OCI-LY1 (cell line): Measurements from ENCODE around the gene SMAD7.

Experiments
- H2AFZ ChIP-seq: fragments of 200-600 bp; sonication (generic), shearing (Covaris generic); 2 replicates; pipeline ENCODE4 v1.6.0; 2014; ENCODE audit warnings: antibody characterized with exemption, mild to moderate bottlenecking, low read length
- H3F3A ChIP-seq: fragments of 200-600 bp; sonication (generic), shearing (Covaris generic); 2 replicates; pipeline ENCODE4 v1.6.0; 2014; ENCODE audit warnings: mild to moderate bottlenecking, antibody characterized with exemption, low read length, moderate library complexity; ENCODE audit not compliant: insufficient read depth
- H3K27ac ChIP-seq: fragments of 200-600 bp; sonication (generic); 2 replicates; pipeline ENCODE4 v1.5.1; 2014; ENCODE audit warnings: low read length, mixed run types, mild to moderate bottlenecking, low read depth; ENCODE audit not compliant: poor library complexity, severe bottlenecking
- H3K27me3 ChIP-seq: fragments of 200-600 bp; sonication (generic); 2 replicates; pipeline ENCODE4 v1.6.0; 2014; ENCODE audit warnings: antibody characterized with exemption, mild to moderate bottlenecking, low read length, moderate library complexity; ENCODE audit not compliant: insufficient read depth
- H3K36me3 ChIP-seq: fragments of 200-600 bp; sonication (generic); 2 replicates; pipeline ENCODE4 v1.6.1; 2014; ENCODE audit warnings: mild to moderate bottlenecking, antibody characterized with exemption, low read length, moderate library complexity, mixed read lengths; ENCODE audit not compliant: insufficient read depth
- H3K4me1 ChIP-seq: fragments of 200-600 bp; sonication (generic); 2 replicates; pipeline ENCODE4 v1.5.1; 2014; ENCODE audit warnings: mild to moderate bottlenecking, low read length, moderate library complexity; ENCODE audit not compliant: insufficient read depth, severe bottlenecking
- H3K4me2 ChIP-seq: fragments of 200-600 bp; sonication (generic), shearing (Covaris generic); 2 replicates; pipeline ENCODE4 v1.6.1; 2014; ENCODE audit warnings: low read length
- H3K4me3 ChIP-seq: fragments of 200-600 bp; sonication (generic); 2 replicates; pipeline ENCODE4 v1.5.1; 2014; ENCODE audit warnings: low read length, low read depth, mild to moderate bottlenecking, mixed read lengths; ENCODE audit not compliant: poor library complexity, severe bottlenecking
- H3K79me2 ChIP-seq: fragments of 200-600 bp; shearing (Covaris generic); 2 replicates; pipeline ENCODE4 v1.6.1; 2016; ENCODE audit warnings: mixed run types, low read length, mixed read lengths; ENCODE audit not compliant: insufficient read depth
- H3K9ac ChIP-seq: fragments of 200-600 bp; sonication (generic), shearing (Covaris generic); 2 replicates; pipeline ENCODE4 v1.6.1; 2014; ENCODE audit warnings: mild to moderate bottlenecking, low read length, mixed read lengths
- H3K9me2 ChIP-seq: fragments of 200-600 bp; sonication (generic), shearing (Covaris generic); 2 replicates; pipeline ENCODE4 v1.6.1; 2014; ENCODE audit warnings: low read depth, mild to moderate bottlenecking, low read length, mixed read lengths
- H3K9me3 ChIP-seq: fragments of 200-600 bp; shearing (Covaris generic); 2 replicates; pipeline ENCODE4 v1.6.1; 2014; ENCODE audit warnings: low read length, mixed read lengths
- H4K20me1 ChIP-seq: fragments of 200-600 bp; sonication (generic), shearing (Covaris generic); 2 replicates; pipeline ENCODE4 v1.6.0; 2016; ENCODE audit warnings: mild to moderate bottlenecking, low read length; ENCODE audit not compliant: insufficient read depth
- EZH2 ChIP-seq: fragments of 200-600 bp; sonication (generic), shearing (Covaris generic); IDR thresholded peaks from 2 replicates; pipeline ENCODE4 v1.8.0; 2017; ENCODE audit warnings: borderline replicate concordance, mixed run types, mild to moderate bottlenecking, antibody characterized with exemption, low read length, moderate library complexity, mixed read lengths
- TF ChIP-seq, protein P1 (sequence below): fragments of 200-600 bp; sonication (generic), shearing (Covaris generic); IDR thresholded peaks from 2 replicates; pipeline ENCODE4 v1.5.1; 2017; ENCODE audit warnings: mild to moderate bottlenecking, antibody characterized with exemption, low read length, moderate library complexity, mixed read lengths

SMAD7 gene

DNA sequence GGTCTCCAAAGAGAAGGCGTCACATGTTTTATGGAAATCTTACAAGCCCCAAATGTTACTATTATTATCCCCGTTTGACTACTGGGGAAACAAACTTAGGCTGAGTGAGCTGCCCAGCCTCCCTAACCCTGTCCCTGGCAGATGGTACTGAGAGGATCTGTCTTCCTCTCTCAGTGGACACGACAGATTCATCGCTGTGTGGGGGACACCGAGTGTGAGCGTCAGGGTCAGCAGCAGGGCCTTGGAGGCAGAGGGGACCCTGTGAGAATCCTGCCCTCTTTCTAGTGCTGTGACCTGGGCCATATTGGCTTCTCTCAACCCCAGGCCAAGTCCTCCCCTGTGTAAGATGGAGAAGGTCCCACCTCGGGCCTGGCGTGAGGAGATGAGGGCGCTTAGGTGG is 27.1 kb upstream of the SMAD7 start:
- H3K27me3 ChIP-seq: peaks cover 12% of the 10 kb centered on the region; the same call in 1 of the 2 replicates
- no peak overlapping the region for H3K27ac ChIP-seq
- no peaks in the 10 kb centered on the region for H3K79me2 ChIP-seq
- peaks cover 3% of the 10 kb centered on the region; the same call in 1 of the 2 replicates for H3F3A ChIP-seq
- no peak overlapping the region for H3K4me3 ChIP-seq
- H3K9me2 ChIP-seq: no peaks in the 10 kb centered on the region
- H4K20me1 ChIP-seq: no peaks in the 10 kb centered on the region
- no peaks in the 10 kb centered on the region for H3K9me3 ChIP-seq
- H3K36me3 ChIP-seq: no peaks in the 10 kb centered on the region
- no peak overlapping the region for H3K9ac ChIP-seq
- H3K4me1 ChIP-seq: peaks cover 19% of the 10 kb centered on the region
- H2AFZ ChIP-seq: no peak overlapping the region
- TF ChIP-seq EZH2: no peak
- TF ChIP-seq, protein P1, sequence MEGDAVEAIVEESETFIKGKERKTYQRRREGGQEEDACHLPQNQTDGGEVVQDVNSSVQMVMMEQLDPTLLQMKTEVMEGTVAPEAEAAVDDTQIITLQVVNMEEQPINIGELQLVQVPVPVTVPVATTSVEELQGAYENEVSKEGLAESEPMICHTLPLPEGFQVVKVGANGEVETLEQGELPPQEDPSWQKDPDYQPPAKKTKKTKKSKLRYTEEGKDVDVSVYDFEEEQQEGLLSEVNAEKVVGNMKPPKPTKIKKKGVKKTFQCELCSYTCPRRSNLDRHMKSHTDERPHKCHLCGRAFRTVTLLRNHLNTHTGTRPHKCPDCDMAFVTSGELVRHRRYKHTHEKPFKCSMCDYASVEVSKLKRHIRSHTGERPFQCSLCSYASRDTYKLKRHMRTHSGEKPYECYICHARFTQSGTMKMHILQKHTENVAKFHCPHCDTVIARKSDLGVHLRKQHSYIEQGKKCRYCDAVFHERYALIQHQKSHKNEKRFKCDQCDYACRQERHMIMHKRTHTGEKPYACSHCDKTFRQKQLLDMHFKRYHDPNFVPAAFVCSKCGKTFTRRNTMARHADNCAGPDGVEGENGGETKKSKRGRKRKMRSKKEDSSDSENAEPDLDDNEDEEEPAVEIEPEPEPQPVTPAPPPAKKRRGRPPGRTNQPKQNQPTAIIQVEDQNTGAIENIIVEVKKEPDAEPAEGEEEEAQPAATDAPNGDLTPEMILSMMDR: no peak
- no peak overlapping the region for H3K4me2 ChIP-seq

DNA sequence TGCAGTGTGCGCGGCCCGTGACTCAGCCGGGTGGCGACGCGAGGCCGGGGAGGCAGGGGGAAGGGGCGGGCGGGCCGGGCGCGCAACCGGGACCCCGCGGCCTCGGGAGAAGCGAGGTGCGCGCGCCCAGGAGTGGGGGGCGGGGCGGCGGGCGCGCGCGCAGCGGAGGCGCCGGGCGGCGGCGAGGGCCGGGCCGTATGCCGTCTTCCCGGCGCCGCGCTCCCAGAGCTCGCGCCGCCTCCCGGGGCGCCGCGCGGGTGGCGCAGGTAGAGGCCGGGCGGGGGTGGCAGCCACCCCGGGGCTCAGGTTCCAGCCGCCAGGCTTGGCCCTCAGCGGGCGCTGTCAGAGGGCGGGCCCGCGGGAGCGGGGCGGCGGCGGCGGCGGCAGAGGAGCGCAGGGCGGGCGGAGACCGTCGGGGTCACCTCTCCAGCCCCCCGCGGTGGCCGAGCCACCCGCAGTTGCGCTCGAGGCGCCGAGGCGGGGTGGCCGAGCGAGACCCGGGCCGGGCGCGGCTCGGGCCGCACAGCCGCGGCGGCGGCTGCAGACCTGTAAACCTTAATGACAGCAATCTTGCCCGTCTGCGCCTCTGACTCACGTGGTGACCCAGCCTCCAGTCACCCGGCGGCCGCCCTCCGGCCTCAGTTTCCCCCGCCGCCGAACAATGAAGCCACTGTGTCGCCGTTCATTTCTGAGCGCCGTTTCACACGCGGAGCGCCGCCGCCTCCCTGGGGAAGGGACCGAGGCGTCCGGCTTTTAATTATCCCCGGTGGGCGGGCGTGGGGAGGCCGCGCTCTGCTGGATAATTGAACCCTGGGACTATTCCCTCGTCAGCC is 25.3 kb upstream of the SMAD7 start:
- no peaks in the 10 kb centered on the region for H4K20me1 ChIP-seq
- H3K9me2 ChIP-seq: no peaks in the 10 kb centered on the region
- H3K79me2 ChIP-seq: no peaks in the 10 kb centered on the region
- H3K27ac ChIP-seq: no peak overlapping the region
- peaks cover 12% of the 10 kb centered on the region; the same call in 1 of the 2 replicates for H3K27me3 ChIP-seq
- H3K4me2 ChIP-seq: peak overlapping the region; percentile 86
- H3K9ac ChIP-seq: peak overlapping the region; percentile 62; the same call in 1 of the 2 replicates
- H3F3A ChIP-seq: peaks cover 3% of the 10 kb centered on the region; the same call in 1 of the 2 replicates
- no peaks in the 10 kb centered on the region for H3K36me3 ChIP-seq
- peaks cover 19% of the 10 kb centered on the region for H3K4me1 ChIP-seq
- H3K9me3 ChIP-seq: no peaks in the 10 kb centered on the region
- peak overlapping the region; percentile 66 for H3K4me3 ChIP-seq
- H2AFZ ChIP-seq: no peak overlapping the region
- TF ChIP-seq EZH2: no peak
- TF ChIP-seq, protein P1: no peak

DNA sequence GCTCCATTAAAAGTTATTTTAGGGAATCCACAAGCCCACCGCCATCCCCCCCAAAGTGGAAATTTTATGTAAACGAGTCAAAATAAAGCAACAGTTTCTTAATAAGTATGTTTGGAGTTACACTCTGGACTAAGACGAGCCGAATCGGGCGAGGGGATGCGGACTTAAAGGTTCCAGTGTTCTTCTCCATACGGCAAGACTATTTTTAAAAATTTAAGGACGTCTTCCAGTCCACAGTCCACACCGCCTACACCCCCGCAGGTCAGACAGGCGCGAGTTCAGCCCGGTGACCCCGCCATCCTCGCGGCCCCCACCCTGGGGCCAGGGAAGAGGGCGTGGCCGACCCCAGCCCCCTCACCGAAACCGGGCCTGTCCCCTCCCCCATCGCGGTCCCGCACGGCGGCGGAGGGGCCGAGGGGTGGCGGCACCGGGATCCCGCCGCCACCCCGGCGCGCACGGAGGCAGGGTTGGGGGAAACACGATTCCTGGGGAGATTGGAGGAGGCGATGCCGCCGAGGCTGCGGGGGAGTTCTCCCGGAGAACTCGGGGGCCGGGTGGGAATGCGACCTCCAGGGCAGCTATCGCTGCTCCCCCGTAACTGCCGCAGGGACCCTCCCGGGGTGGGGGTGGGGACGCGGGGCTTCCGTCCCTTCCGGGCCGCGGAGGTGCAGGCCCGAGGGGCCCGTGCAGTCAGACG is 24.5 kb upstream of the SMAD7 start:
- peak overlapping the region; percentile 62 for H3K9ac ChIP-seq
- H3K4me1 ChIP-seq: peaks cover 19% of the 10 kb centered on the region
- no peaks in the 10 kb centered on the region for H3K9me2 ChIP-seq
- H3K27me3 ChIP-seq: peaks cover 12% of the 10 kb centered on the region; the same call in 1 of the 2 replicates
- no peaks in the 10 kb centered on the region for H3K9me3 ChIP-seq
- no peak overlapping the region for H3K27ac ChIP-seq
- H4K20me1 ChIP-seq: no peaks in the 10 kb centered on the region
- no peaks in the 10 kb centered on the region for H3K36me3 ChIP-seq
- peaks cover 3% of the 10 kb centered on the region; the same call in 1 of the 2 replicates for H3F3A ChIP-seq
- no peaks in the 10 kb centered on the region for H3K79me2 ChIP-seq
- no peak overlapping the region for H2AFZ ChIP-seq
- TF ChIP-seq, protein P1: no peak
- TF ChIP-seq EZH2: no peak
- peak overlapping the region; percentile 66 for H3K4me3 ChIP-seq
- H3K4me2 ChIP-seq: peak overlapping the region; percentile 84
